BE2C (cell line): ENCODE data around the gene CCDC200.

Experiments
- DNase-seq: peaks from one replicate; pipeline ENCODE4 v3.0.0-alpha.2; 2020
- H3K27me3 ChIP-seq: fragments of 250-450 bp; sonication (Bioruptor Pico); 2 replicates; pipeline ENCODE4 v1.5.1; 2020; ENCODE audit warnings: mild to moderate bottlenecking
- H3K36me3 ChIP-seq: fragments of 250-450 bp; sonication (Bioruptor Pico); 2 replicates; pipeline ENCODE4 v1.5.1; 2020; ENCODE audit warnings: mild to moderate bottlenecking
- H3K4me1 ChIP-seq: fragments of 250-450 bp; sonication (Bioruptor Pico); 2 replicates; pipeline ENCODE4 v1.5.1; 2020
- H3K4me3 ChIP-seq: 2 replicates; pipeline ENCODE4 v1.5.1; 2011; ENCODE audit warnings: low read depth, low read length
- H3K9me3 ChIP-seq: fragments of 250-450 bp; sonication (Bioruptor Pico); 2 replicates; pipeline ENCODE4 v1.5.1; 2020
- CTCF ChIP-seq: IDR thresholded peaks from 2 replicates; pipeline ENCODE4 v1.5.1; 2012; ENCODE audit warnings: mild to moderate bottlenecking, low read depth, low read length

CCDC200 gene

DNA sequence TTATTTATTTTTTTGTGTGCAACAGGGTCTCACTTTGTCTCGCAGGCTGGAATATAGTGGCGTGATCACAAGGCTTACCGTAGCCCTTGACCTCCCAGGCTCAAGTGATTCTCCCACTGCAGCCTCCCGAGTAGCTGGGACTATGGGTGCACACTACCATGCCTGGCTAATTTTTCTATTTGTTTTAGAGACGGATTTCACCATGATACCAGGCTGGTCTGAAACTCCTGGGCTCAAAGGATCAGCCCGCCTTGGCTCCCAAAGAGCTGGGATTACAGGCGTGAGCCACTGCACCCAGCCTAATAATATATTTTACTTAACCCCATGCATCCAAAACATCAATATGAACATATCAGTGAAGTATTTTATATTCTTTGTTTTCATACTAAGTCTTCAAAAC lies 2.0 kb downstream of the CCDC200 start:
- H3K9me3 ChIP-seq = no peaks in the 10 kb centered on the region
- H3K36me3 ChIP-seq = no peaks in the 10 kb centered on the region
- no peaks in the 10 kb centered on the region for H3K27me3 ChIP-seq
- no peak for DNase-seq
- no peaks in the 10 kb centered on the region for H3K4me1 ChIP-seq
- no peak for TF ChIP-seq CTCF
- H3K4me3 ChIP-seq = no peak overlapping the region

DNA sequence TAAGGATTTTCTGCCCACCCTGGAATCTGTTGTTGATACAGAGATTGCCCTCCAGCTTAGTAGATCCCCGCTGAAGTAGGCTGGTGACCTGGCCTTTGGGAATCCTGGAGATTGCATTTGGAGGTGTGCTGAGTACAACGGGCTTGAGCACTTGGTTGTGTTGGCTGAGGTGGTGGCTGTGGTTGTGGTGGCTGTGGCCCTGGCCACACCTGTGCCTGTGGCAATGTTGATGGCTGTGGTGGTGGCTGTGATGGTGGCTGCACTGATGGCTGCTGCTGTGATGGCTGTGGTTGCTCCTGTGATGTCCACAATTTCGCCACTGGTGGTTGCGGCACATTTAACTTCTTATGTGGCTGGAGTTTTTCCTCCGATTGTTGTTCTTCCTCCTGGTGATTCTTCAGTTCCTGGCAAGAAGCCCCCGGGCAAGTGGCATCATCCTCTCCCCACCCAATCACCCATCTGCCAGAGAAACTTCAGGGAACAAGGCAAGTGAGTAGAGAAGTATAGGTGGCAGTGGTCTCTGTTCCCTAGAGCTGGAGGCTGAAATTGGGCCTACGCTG lies 4.2 kb downstream of the CCDC200 start:
- Histone ChIP-seq H3K9me3 (no peaks in the 10 kb centered on the region), H3K36me3 (no peaks in the 10 kb centered on the region), H3K4me3 (no peak overlapping the region), H3K27me3 (no peaks in the 10 kb centered on the region), H3K4me1 (no peaks in the 10 kb centered on the region)
- no peak for DNase-seq
- TF ChIP-seq CTCF = no peak

DNA sequence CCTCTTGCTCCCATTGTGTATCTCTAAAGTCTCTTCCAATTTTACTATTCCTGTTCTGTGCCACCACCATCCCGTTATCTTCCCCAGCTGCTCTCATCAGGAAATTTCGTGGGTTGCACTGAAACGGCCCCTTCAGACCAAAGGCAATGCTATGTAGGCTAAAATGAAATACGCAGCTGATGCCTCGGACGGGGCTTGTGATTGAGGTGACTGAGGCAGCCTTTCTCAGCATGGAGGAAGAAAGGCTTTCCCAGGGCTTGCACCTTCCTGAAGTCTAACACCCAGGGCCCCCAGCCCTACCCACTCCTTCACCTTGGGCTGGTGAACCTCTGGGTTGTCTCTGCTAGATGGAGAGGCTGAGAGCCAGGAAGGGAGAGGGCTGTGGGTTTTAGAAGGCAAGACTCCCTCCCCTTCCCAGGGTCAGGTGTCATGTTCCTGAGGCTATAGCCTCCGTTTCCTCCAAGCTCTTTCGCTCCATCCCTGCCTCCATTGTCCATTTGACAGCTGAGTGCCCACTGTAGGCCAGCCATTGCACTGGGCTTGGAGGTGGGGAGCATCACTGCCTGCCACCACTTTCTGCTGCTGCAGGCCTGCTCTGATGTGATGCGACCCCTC lies 7.8 kb downstream of the CCDC200 start:
- TF ChIP-seq CTCF = no peak
- H3K4me1 ChIP-seq = no peaks in the 10 kb centered on the region
- no peaks in the 10 kb centered on the region for H3K36me3 ChIP-seq
- no peak for DNase-seq
- no peaks in the 10 kb centered on the region for H3K27me3 ChIP-seq
- H3K4me3 ChIP-seq = no peak overlapping the region
- H3K9me3 ChIP-seq = no peaks in the 10 kb centered on the region

GRCh38 chr17:43219746-43220380 lies 8.6 kb downstream of the CCDC200 start:
- Histone ChIP-seq H3K4me3 (no peak overlapping the region), H3K4me1 (no peaks in the 10 kb centered on the region), H3K27me3 (no peaks in the 10 kb centered on the region), H3K9me3 (no peaks in the 10 kb centered on the region), H3K36me3 (no peaks in the 10 kb centered on the region)
- TF ChIP-seq CTCF = no peak
- no peak for DNase-seq

- no peak for DNase-seq
- no peak overlapping the region for H3K4me3 ChIP-seq
- no peaks in the 10 kb centered on the region for H3K9me3 ChIP-seq
- H3K27me3 ChIP-seq = no peaks in the 10 kb centered on the region
- TF ChIP-seq CTCF = no peak
- no peaks in the 10 kb centered on the region for H3K36me3 ChIP-seq
- no peaks in the 10 kb centered on the region for H3K4me1 ChIP-seq
Measured at GRCh38 chr17:43219001-43219400, 9.4 kb downstream of the CCDC200 start.

DNA sequence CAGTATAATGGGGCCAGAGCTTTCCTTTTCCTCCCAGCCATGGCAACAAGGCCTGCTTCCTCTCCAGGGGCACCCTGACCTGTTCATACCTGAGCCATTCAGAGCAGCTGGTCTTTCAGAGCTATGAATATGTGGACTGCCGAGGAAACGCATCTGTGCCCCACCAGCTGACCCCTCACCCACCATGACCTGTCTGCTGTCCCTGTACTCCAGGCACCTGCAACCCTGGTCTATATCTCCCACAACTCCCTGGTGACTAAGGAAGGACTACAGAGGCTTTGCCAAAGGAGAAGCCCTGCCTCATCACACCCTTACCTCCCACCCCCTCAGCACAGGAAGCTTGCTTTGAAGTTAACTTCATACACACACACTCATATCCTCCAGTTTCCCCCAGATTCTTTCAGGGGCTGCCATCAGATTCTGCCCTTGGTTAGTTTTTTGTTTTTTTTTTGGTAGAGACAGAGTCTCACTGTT lies 10.8 kb downstream of the CCDC200 start:
- no peaks in the 10 kb centered on the region for H3K27me3 ChIP-seq
- TF ChIP-seq CTCF = no peak
- H3K4me1 ChIP-seq = no peaks in the 10 kb centered on the region
- no peaks in the 10 kb centered on the region for H3K36me3 ChIP-seq
- no peaks in the 10 kb centered on the region for H3K9me3 ChIP-seq
- no peak for DNase-seq
- no peak overlapping the region for H3K4me3 ChIP-seq
